SK-N-SH (cell line): ENCODE measurements around the gene CIAO3. TPM values are rescaled to one million over a fixed set of nuclear protein-coding genes. Genes with fewer than 3 reads are reported as not detected.

ENCODE experiments used
- CTCF ChIA-PET: fragments of 300-600, 350-600 bp; formaldehyde crosslinking; extraction: SDS; loops from one replicate; lab custom pipeline; 2021; lab: Yijun Ruan, JAX
- POLR2A ChIA-PET: fragments of 350-600 bp; sonication (Branson Sonifier 250); formaldehyde crosslinking; extraction: SDS; loops from one replicate; lab custom pipeline; 2020; ENCODE audit warnings: antibody characterized with exemption, inconsistent platforms; lab: Yijun Ruan, JAX
- DNase-seq: peaks from one replicate; pipeline ENCODE4 v3.0.0; 2012
- H2AFZ ChIP-seq: fragments of 200-600 bp; sonication (generic); 2 replicates; pipeline ENCODE4 v1.8.1; 2016; ENCODE audit warnings: antibody characterized with exemption, mild to moderate bottlenecking, low read depth
- H3F3A ChIP-seq: fragments of 200-600 bp; sonication (generic); replicated peaks from 2 replicates; pipeline ENCODE3; 2016; ENCODE audit warnings: antibody characterized with exemption, mild to moderate bottlenecking; ENCODE audit not compliant: insufficient read depth
- H3K27ac ChIP-seq, 2 experiments: fragments of 200-500 bp in 1 of 2; fragments of 200-600 bp in 1 of 2; sonication (Bioruptor generic) in 1 of 2; sonication (generic), shearing (Covaris generic) in 1 of 2; 2 replicates each; pipeline versions ENCODE4 v1.5.1 to v1.6.1; 2014 to 2016; ENCODE audit warnings: low read depth in 2 of 2, inconsistent platforms in 1 of 2, low read length in 1 of 2, mild to moderate bottlenecking in 1 of 2, mixed read lengths in 1 of 2
- H3K27me3 ChIP-seq: fragments of 200-600 bp; sonication (generic), shearing (Covaris generic); 2 replicates; pipeline ENCODE4 v1.6.1; 2016; ENCODE audit warnings: mixed run types; ENCODE audit not compliant: insufficient read depth
- H3K36me3 ChIP-seq, 2 experiments: fragments of 200-500 bp in 1 of 2; fragments of 200-600 bp in 1 of 2; sonication (Bioruptor generic) in 1 of 2; sonication (generic) in 1 of 2; replicated peaks in 1 of 2; 2 replicates each; pipeline versions ENCODE3 to v1.5.1; 2014 to 2016; ENCODE audit warnings: low read length in 1 of 2, mild to moderate bottlenecking in 1 of 2; ENCODE audit not compliant: insufficient read depth in 2 of 2, control insufficient read depth in 1 of 2
- H3K4me1 ChIP-seq, 2 experiments: fragments of 200-500 bp in 1 of 2; fragments of 200-600 bp in 1 of 2; sonication (Bioruptor generic) in 1 of 2; sonication (generic), shearing (Covaris generic) in 1 of 2; 2 replicates each; pipeline versions ENCODE4 v1.5.1 to v1.6.1; 2014 to 2016; ENCODE audit warnings: low read depth in 1 of 2, low read length in 1 of 2, mixed run types in 1 of 2; ENCODE audit not compliant: insufficient read depth in 2 of 2, control insufficient read depth in 1 of 2
- H3K4me2 ChIP-seq: fragments of 200-600 bp; sonication (generic), shearing (Covaris generic); 2 replicates; pipeline ENCODE4 v1.6.1; 2017; ENCODE audit warnings: mixed run types
- H3K4me3 ChIP-seq, 2 experiments: fragments of 200-500 bp in 1 of 2; fragments of 200-600 bp in 1 of 2; sonication (Bioruptor generic) in 1 of 2; sonication (generic), shearing (Covaris generic) in 1 of 2; 2 replicates each; pipeline versions ENCODE4 v1.5.1 to v1.8.1; 2014 to 2016; ENCODE audit warnings: low read depth in 2 of 2, inconsistent platforms in 1 of 2, low read length in 1 of 2, mild to moderate bottlenecking in 1 of 2, mixed read lengths in 1 of 2, moderate library complexity in 1 of 2
- H3K79me2 ChIP-seq: fragments of 200-600 bp; sonication (generic); 2 replicates; pipeline ENCODE4 v1.8.1; 2017; ENCODE audit warnings: mild to moderate bottlenecking; ENCODE audit not compliant: insufficient read depth
- H3K9ac ChIP-seq: fragments of 200-600 bp; sonication (generic); 2 replicates; pipeline ENCODE4 v1.6.1; 2017; ENCODE audit warnings: mixed run types
- H3K9me2 ChIP-seq: fragments of 200-600 bp; sonication (generic); 2 replicates; pipeline ENCODE4 v1.6.1; 2017; ENCODE audit warnings: mixed run types
- H3K9me3 ChIP-seq: fragments of 200-600 bp; sonication (generic); 2 replicates; pipeline ENCODE4 v1.6.1; 2017; ENCODE audit warnings: mixed run types, mild to moderate bottlenecking, moderate library complexity
- H4K20me1 ChIP-seq: fragments of 200-600 bp; sonication (generic); 2 replicates; pipeline ENCODE4 v1.6.1; 2017; ENCODE audit warnings: mild to moderate bottlenecking, mixed run types; ENCODE audit not compliant: insufficient read depth
- CTCF ChIP-seq: fragments of 200-600 bp; sonication (generic); IDR thresholded peaks from 2 replicates; pipeline ENCODE4 v1.6.1; 2017; ENCODE audit warnings: antibody characterized with exemption, mild to moderate bottlenecking, moderate library complexity
- FOXJ3 ChIP-seq: sonication (generic); formaldehyde crosslinking; IDR thresholded peaks from 2 replicates; pipeline ENCODE4 v1.5.1; 2020; ENCODE audit warnings: mild to moderate bottlenecking, missing genetic modification reagents
- GABPA ChIP-seq: IDR thresholded peaks from 2 replicates; pipeline ENCODE4 v1.4.0; 2012; ENCODE audit warnings: low read depth, mild to moderate bottlenecking
- GATA2 ChIP-seq: sonication (generic); formaldehyde crosslinking; IDR thresholded peaks from 2 replicates; pipeline ENCODE4 v1.5.0; 2020; ENCODE audit warnings: mild to moderate bottlenecking, missing genetic modification reagents
- RAD21 ChIP-seq: IDR thresholded peaks from 2 replicates; pipeline ENCODE4 v1.6.1; 2012; ENCODE audit warnings: mild to moderate bottlenecking, low read length
- SIN3A ChIP-seq: IDR thresholded peaks from 2 replicates; pipeline ENCODE4 v1.6.1; 2012; ENCODE audit warnings: low read depth, mild to moderate bottlenecking, low read length, moderate library complexity, borderline replicate concordance
- SMC3 ChIP-seq: IDR thresholded peaks from 2 replicates; pipeline ENCODE4 v1.6.1; 2012; ENCODE audit warnings: low read depth, low read length, improper control_type of control experiment
- WGBS: methylation state at CpG from one replicate; pipeline ENCODE4 v1.1.6; 2017; ENCODE audit warnings: low lambda C conversion rate; 5-methylcytosine and 5-hydroxymethylcytosine counted together
- polyA plus RNA-seq, 3 experiments: library from polyadenylated mRNA; depleted of rRNA; stranded (reverse); fragments of >200 nt; gene quantifications; 2 replicates each; pipeline ENCODE4 v1.2.3, GENCODE V29; 2012
- TF ChIP-seq, protein P1 (sequence below): IDR thresholded peaks from 2 replicates; pipeline ENCODE4 v1.6.1; 2012; ENCODE audit warnings: mild to moderate bottlenecking, low read depth, low read length, moderate library complexity

Gene CIAO3
- polyA plus RNA-seq, 1 of the 3 experiments (the other 2 are of a cell fraction), result 14.4 TPM

DNA sequence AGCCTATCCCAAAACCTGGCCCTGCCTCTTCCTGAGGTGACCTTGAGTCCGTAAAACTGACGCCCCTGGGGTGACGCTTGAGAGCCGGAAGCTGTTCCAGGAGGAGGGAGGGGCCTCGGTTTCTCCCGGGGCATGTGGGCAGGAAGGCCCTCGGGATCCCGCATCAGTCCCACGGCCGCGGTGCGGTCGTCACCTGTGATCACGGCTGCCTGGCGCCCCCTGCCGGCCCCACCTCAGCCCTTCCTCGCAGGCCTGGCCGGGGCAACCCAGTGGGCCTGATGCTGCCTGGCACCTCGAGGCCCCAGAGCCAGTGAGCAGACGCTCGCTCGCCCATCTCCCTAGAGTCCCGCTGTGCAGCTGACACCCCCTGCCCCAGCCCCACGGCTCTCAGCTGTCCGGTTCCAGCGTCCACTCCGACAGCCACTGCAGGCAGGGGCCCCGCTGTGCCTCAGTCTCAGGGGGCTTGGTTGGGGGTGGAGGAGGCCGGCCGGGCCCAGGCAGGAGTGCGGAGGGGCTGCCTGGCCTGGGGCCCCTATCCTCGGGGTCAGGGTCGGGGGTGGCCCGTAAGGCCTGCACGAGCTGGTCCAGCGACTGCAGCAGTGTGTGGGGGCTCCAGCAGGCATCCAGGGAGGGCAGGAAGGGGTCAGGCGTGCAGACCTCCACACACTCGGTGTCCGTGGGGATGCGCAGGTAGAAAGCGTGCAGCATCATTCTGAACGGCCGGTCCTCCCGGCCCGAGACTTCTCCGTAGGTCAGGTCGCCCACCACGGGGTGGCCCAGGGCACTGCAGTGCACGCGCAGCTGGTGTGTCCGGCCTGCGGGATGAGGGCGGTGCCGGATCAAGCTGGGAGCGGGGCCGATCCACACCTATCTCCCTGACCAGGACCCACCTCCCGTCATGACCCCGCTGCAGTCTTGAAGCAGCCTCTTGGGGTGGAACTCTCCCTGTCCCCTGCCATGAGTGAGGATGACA is 45.1 kb upstream of the CIAO3 start:
- no peak overlapping the region for H3K27ac ChIP-seq
- H3K36me3 ChIP-seq, result peaks cover 0 to 12% of the 10 kb centered on the region in 2 experiments
- no peak for TF ChIP-seq FOXJ3 (CRISPR knock-in tag)
- peak; percentile 64 for TF ChIP-seq SMC3
- TF ChIP-seq SIN3A, result no peak
- peak; percentile 66 for TF ChIP-seq RAD21
- no peak for TF ChIP-seq GATA2 (CRISPR knock-in tag)
- TF ChIP-seq CTCF, result peak; percentile 74
- TF ChIP-seq, protein P1, sequence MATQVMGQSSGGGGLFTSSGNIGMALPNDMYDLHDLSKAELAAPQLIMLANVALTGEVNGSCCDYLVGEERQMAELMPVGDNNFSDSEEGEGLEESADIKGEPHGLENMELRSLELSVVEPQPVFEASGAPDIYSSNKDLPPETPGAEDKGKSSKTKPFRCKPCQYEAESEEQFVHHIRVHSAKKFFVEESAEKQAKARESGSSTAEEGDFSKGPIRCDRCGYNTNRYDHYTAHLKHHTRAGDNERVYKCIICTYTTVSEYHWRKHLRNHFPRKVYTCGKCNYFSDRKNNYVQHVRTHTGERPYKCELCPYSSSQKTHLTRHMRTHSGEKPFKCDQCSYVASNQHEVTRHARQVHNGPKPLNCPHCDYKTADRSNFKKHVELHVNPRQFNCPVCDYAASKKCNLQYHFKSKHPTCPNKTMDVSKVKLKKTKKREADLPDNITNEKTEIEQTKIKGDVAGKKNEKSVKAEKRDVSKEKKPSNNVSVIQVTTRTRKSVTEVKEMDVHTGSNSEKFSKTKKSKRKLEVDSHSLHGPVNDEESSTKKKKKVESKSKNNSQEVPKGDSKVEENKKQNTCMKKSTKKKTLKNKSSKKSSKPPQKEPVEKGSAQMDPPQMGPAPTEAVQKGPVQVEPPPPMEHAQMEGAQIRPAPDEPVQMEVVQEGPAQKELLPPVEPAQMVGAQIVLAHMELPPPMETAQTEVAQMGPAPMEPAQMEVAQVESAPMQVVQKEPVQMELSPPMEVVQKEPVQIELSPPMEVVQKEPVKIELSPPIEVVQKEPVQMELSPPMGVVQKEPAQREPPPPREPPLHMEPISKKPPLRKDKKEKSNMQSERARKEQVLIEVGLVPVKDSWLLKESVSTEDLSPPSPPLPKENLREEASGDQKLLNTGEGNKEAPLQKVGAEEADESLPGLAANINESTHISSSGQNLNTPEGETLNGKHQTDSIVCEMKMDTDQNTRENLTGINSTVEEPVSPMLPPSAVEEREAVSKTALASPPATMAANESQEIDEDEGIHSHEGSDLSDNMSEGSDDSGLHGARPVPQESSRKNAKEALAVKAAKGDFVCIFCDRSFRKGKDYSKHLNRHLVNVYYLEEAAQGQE, result no peak
- TF ChIP-seq GABPA, result no peak
- POLR2A ChIA-PET, result no interaction called here
- H2AFZ ChIP-seq, result no peak overlapping the region
- H3K9ac ChIP-seq, result no peak overlapping the region
- peaks cover 23% of the 10 kb centered on the region; the same call in 1 of the 2 replicates for H4K20me1 ChIP-seq
- H3K27me3 ChIP-seq, result peaks cover 17% of the 10 kb centered on the region; the same call in 1 of the 2 replicates
- H3K4me3 ChIP-seq, result no peak overlapping the region; a peak in 1 of 4 replicates
- peak; percentile 86 for DNase-seq
- H3K4me1 ChIP-seq, result peaks cover 0 to 27% of the 10 kb centered on the region in 2 experiments; a peak in 1 of 4 replicates
- no peaks in the 10 kb centered on the region for H3K9me2 ChIP-seq
- no peak overlapping the region for H3K4me2 ChIP-seq
- peaks cover 31% of the 10 kb centered on the region for H3K79me2 ChIP-seq
- WGBS, result 75% methylated on average over 14 of the region's 58 CpGs
- no peaks in the 10 kb centered on the region for H3K9me3 ChIP-seq
- CTCF ChIA-PET, result interaction anchor here (0.6 to 8.9 kb wide), 24 partner anchors 9 to 564 kb away, joined by 3 to 127 read pairs (median 5); partner anchors contain the start of genes ANTKMT, CCDC78, CIAO3 and FBXL16
- no peaks in the 10 kb centered on the region for H3F3A ChIP-seq
